Pons (tissue), 1 donor: ENCODE measurements around the gene DNASE1L2.
"Not testable (repeated sequence)": the region's sequence is repeated elsewhere in the genome, so short reads cannot be mapped to it uniquely, and the experiment has no call there.

Experiments
- DNase-seq: peaks from one replicate; pipeline ENCODE4 v3.0.0-alpha.2; 2016; ENCODE audit warnings: low spot score

DNASE1L2 gene

GRCh38 chr16:2236337-2237101, at the start of gene DNASE1L2:
Gene DNASE1L2, plus strand, starts transcription at chr16:2236444. Its CDS starts 373 bp downstream, at chr16:2236817.
- no peak for DNase-seq

- no peak for DNase-seq
Measured at GRCh38 chr16:2186505-2186904, 49.7 kb upstream of the DNASE1L2 start.

GRCh38 chr16:2187212-2187611, 49.0 kb upstream of the DNASE1L2 start:
- DNase-seq, result no peak

DNA sequence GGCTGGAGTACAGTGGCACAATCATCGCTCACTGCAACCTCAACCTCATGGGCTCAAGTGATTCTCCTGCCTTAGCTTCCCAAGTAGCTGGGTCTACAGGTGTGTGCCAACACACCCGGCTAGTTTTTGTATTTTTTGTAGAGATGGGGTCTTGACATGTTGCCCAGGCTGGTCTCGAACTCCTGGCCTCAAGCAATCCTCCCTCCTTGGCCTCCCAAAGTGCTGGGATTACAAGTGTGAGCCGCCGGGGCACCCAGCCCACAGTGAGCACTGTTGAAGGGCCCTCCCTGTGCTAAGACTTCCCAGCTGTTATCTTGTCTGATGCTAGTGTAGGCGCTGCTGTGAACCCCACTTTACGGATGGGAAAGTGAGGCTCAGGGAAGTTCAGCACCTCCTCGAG, 47.8 kb upstream of the DNASE1L2 start:
- DNase-seq, result no peak

GRCh38 chr16:2189252-2189893, 46.9 kb upstream of the DNASE1L2 start:
- no peak for DNase-seq

DNA sequence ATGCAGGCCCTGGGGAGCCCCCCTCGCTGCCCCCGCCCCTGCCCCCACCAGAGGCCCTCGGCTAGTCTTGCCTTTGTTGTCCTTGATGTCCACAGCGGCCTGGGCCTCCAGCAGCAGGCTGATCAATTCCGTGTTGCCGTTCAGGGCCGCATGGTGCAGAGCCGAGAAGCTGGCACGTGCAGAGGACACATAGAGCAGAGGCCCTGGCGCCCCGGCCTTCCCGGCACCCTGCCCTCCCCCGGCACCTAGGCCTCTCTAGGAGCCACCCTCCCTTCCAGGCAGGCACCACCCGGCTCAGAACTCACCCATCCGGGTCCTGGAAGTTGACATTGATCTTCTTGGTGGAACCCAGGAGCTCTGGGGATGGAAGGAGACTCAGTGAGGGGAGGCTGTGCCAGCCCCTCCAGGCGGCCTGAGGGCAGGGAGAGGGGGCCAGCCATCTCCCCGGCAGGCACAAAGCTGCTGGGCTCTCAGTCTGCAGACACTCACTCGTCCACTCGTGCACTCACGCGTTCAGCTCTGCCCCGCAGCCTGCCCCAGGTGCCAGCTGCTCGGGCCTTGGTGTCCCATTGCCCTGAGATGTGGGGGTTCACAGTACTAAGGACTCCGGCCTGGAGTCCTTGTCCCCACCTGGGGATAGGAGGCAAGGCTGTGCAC, 46.1 kb upstream of the DNASE1L2 start:
- DNase-seq, result no peak

- peak; percentile 29 for DNase-seq
Measured at GRCh38 chr16:2190659-2191445, 45.4 kb upstream of the DNASE1L2 start.

DNA sequence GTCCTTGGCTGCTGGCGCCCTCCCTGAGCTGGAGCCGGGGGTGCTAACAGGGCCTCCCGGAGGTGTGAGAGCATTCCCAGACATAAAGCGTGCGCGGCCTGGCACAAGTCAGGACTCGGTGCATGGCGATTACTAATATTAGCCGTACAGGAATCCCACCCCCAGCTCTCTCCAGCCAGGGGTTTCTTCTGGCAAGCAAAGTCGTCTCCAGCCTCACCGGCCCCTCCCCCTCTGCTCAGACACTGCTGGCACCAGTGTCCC, 44.9 kb upstream of the DNASE1L2 start:
- DNase-seq, result no peak

- no peak for DNase-seq
Measured at GRCh38 chr16:2194166-2194834, 41.9 kb upstream of the DNASE1L2 start.

DNA sequence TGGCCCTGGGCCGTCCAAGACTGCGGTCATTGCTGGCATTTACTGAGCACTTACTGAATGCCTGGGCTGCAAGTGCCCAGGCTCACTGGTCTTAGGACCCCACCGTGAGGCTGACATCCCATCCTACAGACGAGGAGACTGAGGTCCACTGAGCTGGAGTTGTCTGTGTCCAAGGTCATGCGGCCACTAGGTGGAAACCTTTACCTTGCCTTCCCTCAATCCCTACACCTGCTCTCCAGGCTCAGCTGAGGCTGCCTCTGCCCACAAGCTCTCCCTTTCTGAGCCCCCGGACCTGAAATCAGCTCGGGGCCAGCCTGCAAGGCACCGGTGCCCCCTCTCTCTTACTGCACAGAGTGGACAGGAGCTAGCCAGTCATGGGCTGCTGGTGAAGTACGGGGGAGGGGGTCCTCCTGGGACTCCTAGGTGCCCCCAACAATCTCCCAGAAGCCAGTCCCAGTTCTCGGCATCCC, 41.4 kb upstream of the DNASE1L2 start:
- no peak for DNase-seq

- no peak for DNase-seq
Measured at GRCh38 chr16:2195322-2196161, 40.7 kb upstream of the DNASE1L2 start.

DNA sequence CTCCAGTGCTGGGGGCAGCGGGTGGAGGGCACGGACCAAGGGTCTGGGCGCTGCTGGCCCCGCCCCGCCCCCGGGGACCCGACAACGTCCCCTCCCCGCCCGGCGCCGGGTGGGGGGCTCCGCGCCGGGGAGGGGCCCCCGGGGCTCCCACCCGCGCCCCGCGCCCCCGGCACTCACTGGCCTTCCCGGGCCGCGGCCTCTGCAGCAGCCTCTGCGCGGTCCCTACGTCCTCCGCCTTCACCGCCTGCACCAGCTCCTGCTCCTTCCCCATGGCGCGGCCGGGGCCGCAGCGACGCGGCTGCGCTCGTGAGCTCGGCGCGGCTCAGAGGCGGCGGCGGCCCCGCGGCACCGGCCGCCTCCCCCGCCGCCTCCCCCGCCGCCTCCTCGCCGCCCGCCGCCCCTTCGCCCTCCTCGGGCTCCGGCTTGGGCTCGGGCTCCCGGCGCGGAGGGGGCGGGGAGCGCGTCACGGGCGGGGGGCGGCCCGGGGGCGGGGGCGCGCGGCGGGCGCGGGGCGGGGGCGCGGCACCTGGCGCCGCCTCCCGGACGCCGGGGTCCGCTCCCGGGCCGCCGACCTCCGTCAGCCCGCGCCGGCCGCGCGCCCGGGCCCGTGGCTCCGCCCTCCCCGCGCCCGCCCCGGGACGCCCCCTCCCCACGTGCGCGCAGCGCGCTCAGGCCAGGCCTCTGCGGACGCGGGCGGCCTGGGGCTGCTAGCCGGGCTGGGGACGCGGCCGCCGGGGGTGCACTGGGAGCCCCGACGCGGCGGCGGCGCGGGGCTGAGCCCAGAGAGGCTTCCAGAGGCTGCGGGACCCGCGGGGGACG, 39.9 kb upstream of the DNASE1L2 start, which contains the start of gene CASKIN1:
TSS of gene CASKIN1 (minus strand) at position 444 of the 819 bp plus-strand sequence. CDS start at position 271, 173 bp downstream.
- DNase-seq, result no peak

GRCh38 chr16:2196981-2197511, 39.2 kb upstream of the DNASE1L2 start:
- DNase-seq, result no peak

GRCh38 chr16:2197765-2198164, 38.5 kb upstream of the DNASE1L2 start:
- no peak for DNase-seq

DNA sequence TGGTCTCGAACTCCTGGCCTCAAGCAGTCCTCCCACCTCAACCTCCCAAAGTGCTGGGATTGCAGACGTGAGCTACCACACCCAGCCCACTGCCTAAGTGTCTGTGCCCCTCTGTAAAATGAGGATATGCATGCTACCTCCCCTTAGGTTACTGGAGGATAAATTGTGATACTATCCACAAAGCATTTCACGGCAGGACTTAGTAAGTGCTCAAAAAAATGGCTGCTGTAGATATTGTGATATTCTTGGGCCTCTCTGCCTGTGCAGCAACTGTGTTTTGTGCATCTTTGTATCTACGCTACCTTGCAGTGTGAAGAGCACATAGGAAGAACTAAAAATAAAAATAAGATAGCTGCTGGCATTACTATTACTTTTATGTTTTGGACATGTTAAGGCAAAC, 38.0 kb upstream of the DNASE1L2 start:
- no peak for DNase-seq

- no peak for DNase-seq
Measured at GRCh38 chr16:2199095-2199494, 37.1 kb upstream of the DNASE1L2 start.

GRCh38 chr16:2199621-2200139, 36.6 kb upstream of the DNASE1L2 start:
- no peak for DNase-seq

GRCh38 chr16:2200313-2200712, 35.9 kb upstream of the DNASE1L2 start:
- DNase-seq, result no peak

DNA sequence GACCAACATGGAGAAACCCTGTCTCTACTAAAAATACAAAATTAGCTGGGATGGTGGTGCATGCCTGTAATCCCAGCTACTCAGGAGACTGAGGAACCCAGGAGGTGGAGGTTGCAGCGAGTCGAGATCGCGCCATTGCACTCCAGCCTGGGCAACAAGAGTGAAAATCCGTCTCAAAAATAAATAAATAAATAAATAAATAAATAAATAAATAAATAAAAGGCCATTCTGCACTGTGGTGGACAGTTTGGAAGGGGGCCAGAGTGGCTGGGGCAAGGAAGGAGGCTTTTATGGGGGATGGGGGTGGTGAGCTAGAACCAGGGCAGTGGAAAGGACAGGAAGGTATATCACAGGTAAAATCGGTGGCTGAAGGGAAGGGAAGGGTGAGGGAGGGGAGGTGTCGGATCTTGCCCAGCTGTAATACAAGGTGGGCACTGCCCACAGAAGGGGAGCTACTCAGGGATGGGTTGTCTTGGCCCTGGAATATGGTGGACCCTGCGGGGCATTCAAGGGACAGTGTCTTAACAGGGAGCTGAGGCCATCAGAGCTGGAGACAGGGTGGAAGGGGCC, 33.0 kb upstream of the DNASE1L2 start:
- DNase-seq, result not testable (repeated sequence)
